HG02623 (cell line): ENCODE measurements around the gene CDK5R1.
"Not testable (repeated sequence)": the region's sequence is repeated elsewhere in the genome, so short reads cannot be mapped to it uniquely, and the experiment has no call there.

Experiments used
- ATAC-seq: cut with Tn5 transposase; IDR thresholded peaks from one replicate; pipeline ENCODE4 v1.9.1; 2021; ENCODE audit warnings: moderate library complexity; ENCODE audit not compliant: unreplicated experiment

The CDK5R1 gene

DNA sequence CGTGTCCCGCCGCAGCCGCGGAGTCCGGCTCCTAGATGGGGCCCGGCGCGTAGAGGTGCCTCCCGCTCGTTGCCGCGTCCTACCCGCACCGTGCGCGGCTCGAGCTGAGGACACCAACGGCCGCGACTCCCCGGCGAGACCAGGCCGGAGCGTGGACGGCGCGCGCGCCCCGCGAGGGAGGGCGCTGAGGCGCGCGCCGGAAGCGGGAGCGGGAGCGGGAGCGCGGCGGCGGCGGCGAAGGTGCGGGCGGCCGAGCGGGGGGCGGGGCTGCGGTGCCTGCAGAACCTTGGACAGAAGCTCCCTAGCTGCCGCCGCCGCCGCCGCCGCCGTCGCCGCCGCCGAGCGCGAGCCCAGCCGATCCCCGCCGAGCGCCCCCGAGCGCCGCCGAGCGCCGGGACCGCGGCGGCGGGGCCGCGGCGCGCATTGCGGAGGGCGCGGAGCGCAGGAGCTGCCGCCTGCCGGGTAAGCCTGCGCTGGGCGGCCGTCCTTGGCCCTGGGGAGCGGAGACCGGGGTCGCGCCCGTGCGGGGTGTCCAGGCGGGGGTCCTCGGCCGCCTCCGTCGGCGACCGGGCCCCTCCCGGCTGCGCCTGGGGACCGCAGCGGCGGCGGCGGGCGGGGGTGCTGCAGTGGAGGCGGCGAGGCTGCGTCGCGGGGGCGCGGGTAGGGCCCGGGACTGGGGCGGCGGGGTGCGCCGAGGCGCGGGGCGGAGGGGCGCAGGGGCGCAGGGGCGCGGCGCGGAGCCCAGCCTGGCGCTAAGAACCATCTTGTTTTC is at the start of gene CDK5R1:
Gene CDK5R1 (plus strand): TSS at position 293 of the 772 bp plus-strand sequence. CDS start 628 bp downstream, outside the sequence.
- peak; percentile 45 for ATAC-seq

DNA sequence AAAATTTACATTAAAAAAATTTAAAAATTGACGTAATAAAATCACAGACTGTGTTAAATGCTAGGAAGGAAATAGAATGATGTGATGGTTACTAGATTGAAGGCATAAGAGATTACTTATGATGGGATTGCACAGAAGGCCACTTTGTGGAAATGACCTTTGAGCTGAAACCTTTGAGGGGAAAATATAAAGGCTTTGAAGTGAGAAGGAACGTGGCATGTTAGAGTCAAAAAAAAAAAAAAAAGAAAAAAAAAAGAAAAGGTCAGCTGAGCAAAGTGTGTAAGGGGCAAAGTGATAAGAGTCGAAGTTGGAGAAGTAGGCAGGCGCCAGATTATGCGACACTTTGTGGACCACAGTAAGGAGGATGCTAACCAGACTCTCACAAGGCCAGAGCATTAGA is 46.1 kb upstream of the CDK5R1 start:
- no peak for ATAC-seq

DNA sequence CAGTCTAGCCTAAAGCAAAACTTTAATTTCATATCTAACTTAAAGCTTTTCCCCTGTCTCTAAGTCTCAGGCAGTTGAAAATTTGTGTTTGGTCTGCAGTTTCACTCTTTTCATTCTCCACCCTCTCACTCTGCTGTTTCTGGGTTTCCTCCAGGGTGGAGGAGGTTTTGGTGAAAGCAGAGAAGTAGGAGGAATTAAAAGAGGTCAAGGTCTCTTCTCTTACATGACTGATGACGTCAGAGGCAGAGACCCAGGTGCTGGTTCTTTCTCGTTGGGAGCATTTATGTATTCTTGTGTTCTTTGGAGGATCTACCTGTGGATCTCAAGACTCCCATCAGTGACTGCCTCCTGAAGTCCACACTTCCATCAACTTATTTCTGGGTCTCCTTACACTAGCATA is 44.9 kb upstream of the CDK5R1 start:
- ATAC-seq, result no peak

DNA sequence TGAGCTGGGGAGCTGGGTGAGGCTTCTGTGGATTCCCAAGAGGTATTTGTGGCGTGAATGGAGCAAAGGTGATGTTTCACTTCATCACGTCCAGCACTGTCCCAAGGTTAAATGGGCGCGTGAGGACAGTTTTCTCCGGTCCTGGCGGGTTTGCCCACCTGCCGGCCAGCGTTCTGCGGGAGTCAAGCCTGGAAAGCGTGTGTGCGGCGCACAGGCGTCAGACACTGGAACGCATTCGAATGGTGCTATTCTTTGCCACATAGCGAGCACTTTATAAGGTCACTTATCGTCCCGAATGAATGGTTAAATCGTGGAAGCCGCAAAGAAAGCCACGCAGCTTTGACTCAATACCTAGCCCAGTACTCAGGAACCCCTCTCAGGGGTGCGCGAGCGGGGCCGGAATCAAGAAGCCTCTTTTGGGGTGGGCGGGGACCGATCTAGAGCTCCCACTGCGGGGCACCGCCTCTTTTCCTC is 42.9 kb upstream of the CDK5R1 start:
- peak; percentile 5 for ATAC-seq

DNA sequence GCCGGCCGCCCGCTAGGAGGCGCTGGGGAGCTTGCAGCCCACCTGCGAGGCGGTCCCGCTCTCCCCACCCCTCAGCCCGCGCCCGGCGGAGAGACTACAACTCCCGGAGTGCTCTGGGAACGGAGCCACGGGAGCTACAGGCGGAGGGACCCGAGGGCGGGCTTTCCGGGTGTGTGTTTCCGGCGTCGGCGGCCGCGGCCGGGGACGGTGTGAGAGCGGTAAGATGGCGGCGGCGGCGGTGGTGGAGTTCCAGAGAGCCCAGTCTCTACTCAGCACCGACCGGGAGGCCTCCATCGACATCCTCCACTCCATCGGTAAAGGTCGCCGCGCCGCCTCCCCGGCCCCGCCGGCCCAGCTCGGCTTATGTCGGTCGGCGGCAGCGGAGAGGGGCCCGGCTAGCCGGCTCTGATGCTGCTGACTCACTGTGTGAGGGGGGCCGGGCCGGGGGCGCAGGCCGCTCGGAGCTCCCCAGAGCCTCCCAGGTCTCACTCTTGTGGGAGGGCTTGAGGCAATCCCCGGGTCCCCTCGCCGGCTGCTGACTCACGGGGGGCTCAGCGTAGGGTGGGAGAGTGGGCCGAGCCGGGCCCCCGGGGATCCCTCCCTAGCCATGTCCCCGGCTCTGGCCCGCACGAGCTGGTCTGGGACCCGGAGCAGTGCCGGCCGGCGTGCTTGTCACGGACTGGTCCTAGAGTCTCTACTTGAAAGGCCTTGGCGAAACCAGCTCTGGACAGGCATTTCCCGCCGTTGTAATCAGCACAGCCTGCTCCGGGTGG is 42.3 kb upstream of the CDK5R1 start, which contains the start of gene PSMD11:
Gene PSMD11 (plus strand): TSS at position 210 of the 773 bp plus-strand sequence. CDS start 14 bp downstream, at position 224.
- ATAC-seq, result peak; percentile 87

DNA sequence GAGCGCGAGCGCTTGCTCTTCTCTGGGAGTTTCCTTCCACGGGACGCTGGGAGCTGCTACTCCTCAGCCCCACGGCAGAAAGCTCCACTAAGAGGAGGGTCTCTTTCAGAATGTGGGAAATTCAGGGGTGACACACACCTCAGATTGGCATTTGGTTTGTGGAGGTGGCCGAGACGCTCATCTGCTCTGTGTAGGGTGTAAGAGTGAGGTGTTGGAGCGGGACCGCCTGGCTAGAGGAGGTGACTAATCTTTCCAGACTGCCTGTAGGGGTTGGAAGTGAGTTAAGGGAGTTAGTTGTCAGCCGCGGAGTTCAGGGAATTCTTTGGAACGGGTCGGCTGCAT is 41.7 kb upstream of the CDK5R1 start:
- no peak for ATAC-seq

DNA sequence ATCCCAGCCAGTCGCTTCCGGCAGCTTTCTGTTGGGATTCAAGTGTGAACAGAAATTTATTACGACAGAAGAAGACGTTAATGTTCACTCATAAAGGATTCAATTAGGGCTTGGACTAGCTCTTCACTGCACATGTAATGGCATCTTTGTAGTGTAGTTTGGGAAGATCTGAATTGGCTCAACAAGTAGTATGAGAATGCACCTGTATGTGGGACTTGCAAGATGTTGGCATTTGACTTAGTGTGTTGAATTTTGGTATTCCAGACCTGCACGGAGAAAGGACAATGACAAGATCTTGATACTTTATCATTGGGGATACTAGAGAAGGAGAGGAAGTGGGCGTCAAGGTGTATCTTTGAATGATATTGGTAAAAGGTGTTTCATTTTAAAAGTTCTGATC is 41.3 kb upstream of the CDK5R1 start:
- ATAC-seq, result no peak

DNA sequence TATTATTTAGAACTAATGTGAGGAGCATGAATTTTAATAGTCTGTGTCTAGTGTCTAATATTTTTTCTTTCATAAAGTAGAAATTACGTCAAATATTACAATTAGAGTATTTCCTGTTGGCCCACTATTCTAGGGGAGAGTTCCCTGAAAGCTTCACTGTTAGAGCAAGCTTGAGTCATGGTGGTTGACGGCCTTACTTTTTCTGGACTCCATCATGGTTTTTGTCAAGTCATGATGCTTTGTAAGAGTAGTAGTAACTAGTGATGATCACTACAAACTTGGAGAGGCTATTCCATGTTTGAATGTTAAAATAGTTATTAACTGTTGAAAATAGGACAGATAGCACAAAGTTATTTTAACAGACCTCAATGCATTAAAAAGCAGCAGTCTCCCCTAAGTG is 40.8 kb upstream of the CDK5R1 start:
- ATAC-seq, result no peak

DNA sequence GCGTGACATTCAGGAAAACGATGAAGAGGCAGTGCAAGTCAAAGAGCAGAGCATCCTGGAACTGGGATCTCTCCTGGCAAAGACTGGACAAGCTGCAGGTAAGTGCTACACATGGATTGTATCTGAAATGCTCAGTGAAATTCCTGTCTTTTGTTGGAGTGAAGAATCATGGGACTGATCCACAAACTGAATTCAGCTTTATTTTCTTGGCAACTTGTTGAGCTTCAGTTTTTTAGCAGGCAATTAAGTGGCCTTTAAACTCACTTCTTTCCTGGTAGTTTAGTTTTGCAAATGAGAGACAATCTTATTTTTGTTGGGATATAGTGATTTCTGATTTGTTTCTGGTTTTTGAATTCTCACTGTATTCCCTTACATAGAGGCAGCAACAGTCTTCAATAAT is 39.8 kb upstream of the CDK5R1 start:
- no peak for ATAC-seq

DNA sequence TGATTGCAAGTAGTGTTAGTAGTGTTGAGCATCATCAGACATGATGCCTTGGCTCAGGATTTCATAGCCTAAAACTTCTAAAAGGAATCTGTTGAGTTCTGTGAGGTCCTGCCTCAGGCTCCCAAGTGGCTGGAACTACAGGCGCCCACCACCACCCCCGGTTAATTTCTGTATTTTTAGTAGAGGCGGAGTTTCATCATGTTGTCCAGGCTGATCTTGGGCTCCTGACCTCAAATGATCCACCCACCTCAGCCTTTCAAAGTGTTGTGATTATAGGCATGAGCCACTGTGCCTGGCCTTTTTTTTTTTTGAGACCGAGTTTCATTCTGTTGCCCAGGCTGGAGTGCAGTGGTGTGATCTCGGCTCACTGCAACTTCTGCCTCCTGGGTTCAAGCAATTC is 36.8 kb upstream of the CDK5R1 start:
- ATAC-seq, result no peak

DNA sequence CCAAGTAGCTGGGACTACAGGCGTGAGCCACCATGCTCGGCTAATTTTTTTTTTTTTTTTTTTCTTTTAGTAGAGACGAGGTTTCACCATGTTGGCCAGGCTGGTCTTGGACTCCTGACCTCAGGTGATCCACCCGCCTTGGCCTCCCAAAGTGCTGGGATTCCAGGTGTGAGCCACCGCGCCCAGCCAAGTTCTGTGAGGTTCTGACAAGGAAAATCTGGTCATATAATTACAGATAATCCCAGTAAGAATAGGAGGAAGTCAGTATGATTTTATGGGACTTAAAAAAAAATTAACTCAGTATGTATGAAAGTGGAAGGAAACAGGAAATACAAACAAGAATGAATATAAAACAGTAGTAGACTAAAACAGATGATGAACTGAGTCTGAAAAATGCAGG is 36.4 kb upstream of the CDK5R1 start:
- ATAC-seq, result not testable (repeated sequence)

DNA sequence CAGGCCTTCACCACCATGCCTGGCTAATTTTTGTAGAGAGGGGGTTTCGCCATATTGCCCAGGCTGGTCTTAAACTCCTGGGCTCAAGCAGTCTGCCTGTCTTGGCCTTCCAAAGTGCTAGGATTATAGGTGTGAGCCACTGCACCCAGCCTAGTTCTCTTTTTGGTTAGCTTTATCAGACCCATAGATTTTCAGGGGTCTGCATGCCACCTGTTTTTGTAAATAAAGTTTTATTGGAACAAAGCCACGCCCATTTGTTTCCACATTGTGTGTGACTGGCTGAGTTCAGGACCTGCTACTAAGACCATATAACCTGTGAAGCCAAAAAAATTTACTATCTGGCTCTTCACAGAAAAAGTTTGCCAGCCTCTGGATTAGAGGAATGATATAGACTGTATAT is 34.9 kb upstream of the CDK5R1 start:
- ATAC-seq, result no peak

DNA sequence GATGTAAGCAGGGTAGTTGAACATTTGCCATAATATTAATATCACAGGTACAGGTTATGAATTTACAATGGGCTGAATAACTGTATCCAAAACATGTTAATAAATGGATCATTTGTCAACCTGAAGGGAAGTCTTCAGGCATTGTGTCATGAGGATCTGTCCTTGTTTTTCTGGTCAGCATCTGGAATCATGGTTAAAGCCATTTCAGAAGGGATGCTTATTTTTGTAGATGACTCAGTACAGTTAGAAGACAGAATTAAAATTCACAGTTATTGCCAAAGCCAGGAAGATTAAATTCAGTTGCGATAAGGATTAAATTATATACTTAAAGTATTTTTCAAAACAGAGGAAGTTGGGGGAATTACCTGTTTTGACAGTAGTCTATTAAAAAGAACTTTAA is 34.5 kb upstream of the CDK5R1 start:
- ATAC-seq, result no peak

DNA sequence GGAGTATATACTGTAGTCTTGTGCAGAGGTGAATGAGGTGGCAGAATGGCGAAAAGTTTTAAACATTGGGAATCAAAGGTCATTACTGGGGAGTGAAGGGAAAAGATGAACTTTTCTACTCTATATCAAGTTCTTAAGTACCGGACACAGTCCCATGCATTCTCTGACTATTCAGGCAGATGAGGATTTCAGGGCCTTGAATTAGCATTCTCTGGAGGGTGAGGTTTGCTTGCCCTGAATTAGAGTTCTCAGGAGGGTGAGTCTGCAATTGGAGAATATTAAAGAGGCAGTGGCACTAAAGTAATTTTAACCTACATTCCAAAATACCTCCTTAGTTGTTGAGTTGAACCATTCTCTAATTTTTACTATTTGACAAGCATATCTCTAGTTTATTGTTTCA is 33.4 kb upstream of the CDK5R1 start:
- ATAC-seq, result no peak

DNA sequence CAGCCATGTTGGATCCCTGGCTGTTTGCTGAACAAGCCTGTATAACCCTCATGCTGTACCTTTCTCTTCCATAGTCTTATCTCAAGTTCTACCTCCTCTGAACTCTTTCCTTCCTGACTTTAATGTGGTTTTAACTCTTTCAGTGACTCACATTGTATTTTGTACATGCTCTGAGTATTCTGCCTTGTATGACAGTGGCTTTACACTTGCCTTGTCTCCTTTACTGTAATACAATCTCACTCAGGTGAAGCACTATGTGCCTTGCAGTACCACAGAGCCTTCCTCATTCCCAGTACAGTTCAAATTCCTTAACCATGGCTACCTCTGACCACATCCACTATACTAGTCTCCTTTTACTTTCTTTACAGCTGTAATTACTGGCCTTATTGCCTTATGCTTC is 28.4 kb upstream of the CDK5R1 start:
- no peak for ATAC-seq

DNA sequence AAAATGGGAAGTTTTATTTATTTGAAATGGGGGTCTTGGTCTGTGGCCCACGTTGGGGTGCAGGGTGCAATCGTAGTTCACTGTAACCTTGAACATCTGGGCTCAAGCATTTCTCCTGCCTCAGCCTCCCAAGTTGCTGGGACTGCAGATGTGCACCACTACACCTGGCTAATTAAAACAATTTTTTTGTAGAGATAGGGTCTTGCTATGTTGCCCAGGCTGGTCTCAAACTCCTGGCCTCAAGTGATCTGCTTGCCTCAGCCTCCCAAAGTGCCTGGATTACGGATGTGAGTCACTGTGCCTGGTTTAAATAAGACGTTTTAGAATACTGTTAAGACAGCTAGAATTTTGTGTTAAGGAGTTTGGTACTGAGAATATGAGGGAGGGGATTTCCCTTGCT is 26.7 kb upstream of the CDK5R1 start:
- ATAC-seq, result no peak

DNA sequence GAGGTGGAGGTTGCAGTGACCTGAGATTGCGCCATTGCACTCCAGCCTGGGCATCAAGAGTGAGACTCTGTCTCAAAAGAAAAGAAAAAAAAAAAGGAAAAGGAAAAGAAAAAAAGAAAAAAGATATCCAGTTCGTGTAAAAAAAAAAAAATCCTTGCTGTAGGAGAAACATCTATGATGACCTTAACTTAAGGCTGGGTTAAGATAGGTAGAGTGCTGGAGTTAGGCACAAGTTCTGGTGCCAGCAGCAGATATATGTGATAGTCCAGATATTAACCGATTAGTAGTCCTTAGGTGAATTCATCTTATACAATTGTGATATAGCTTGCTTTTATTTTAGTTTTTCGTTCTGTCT is 25.3 kb upstream of the CDK5R1 start:
- no peak for ATAC-seq

DNA sequence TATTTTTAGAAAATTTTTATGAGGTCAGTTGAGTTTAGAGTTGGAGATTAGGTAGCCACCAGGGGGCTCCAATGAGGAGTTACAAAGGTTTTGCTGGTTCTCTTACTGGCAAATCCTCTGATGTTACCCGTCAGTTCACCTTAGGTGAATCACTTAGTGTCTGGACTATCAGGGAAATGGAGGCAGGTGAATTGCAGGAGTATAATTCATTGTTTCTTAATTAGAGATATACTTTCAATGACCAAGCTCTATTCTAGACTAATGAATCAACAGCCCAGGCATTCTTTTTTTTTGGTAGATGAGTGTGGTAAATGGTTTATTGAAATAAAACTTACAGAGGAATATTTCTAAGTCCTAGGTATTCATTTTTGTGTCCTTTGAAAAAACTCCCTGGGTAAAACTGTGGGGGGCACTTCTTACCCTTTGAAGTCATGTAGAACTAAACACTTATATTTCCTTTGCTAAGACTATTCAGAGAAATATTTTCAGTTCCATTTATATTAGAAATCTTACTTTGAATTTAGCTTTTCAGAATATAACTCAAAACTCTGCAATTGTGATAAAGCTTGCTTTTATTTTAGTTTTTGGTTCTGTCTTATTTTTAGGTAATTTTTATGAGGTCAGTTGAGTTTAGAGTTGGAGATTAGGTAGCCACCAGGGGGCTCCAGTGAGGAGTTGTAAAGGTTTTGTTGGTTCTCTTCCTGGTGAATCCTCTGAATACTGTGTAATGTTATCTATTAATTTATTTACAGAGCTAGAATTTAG is 24.8 kb upstream of the CDK5R1 start:
- no peak for ATAC-seq

DNA sequence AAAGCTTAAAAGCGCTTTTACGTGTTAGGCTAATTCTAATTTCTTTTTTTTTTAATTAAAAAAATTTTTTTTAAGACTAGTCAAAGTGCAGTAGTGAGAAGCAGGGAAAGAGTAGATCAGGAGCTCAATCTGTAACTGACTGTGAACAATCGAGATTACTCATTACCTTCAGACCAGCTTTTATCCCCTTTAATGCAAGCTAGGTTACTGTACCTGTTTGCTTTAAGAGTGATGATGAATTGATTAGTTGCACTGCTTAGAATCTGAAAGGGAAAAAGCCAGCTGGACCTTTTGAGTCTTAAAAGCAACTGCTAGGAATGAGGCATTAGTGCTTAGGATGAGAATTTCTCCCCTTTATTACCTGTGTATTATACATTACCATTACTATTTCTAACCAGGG is 23.5 kb upstream of the CDK5R1 start:
- ATAC-seq, result no peak

DNA sequence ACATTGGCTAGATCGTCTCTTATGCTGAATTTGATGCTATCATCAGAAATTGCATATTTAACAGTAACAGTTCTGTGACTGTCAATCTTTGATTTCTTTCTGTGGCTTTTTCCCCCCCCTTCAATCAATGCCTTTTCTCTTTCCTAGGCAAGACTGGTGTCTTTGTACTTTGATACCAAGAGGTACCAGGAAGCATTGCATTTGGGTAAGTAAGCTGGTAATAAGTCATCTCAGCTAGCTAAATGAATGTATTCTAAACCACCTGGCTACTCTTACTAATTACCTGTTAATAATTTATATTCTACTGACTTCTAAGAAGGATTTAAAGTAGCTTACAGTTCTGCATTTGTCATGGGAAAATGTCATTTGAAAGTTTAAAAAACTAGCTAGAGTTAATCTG is 22.4 kb upstream of the CDK5R1 start:
- ATAC-seq, result no peak

DNA sequence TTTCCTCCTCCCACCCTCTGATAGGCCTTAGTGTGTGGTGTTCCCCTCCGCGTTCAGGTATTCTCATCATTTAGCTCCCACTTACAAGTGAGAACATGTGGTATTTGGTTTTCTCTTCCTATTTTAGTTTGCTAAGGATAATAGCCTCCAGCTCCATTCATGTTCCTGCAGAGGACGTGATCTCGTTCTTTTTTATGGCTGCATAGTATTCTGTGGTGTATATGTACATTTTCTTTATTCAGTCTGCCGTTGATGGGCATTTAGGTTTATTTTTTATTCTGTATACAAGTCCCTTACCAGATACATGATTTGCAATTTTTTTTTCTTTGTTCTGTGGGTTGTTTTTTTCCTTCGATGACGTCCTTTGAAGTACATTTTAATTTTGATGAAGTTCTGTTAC is 18.8 kb upstream of the CDK5R1 start:
- ATAC-seq, result no peak
